Measurements from ENCODE around the gene TSHB.
A peak's percentile ranks its signal among the peaks of the same experiment; 100 is the strongest.

The TSHB gene

DNA sequence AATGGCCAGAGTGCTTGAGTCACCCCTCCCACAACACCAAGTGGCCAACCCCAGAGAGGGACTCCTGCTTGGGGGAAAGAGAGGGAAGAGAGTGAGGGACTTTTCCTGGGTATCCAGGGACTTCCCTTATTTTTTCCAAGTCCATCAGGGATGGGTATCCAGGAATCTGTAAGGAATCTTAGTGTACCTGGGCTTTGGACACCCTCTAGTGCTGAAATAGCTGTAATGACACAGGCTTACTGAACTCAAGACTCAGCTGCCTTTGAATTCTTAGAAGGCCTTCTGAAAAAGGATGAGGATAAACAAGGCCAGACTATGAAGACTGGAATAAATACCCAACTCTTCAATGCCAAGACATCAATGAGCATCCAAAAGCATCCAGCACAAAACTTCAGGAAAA is 12.0 kb downstream of the TSHB start:
- no peak overlapping the region for H3K27ac Mint-ChIP-seq
- ATAC-seq, result no peak

DNA sequence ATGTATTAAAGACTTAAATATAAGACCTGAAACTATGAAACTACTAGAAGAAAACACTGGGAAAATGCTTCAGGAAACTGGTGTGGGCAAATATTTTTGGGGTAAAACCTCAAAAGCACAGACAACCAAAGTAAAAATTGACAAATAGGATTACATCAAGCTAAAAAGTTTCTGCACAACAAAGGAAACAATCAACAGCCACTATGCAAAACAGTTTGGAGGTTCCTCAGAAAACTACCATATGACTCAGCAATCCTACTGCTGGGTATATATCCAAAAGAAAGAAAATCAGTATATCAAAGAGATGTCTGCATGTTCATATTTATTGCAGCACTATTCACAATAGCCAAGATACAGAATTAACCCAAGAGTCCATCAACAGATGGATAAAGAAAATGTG is 17.1 kb downstream of the TSHB start:
- Mint-ChIP-seq H3K27me3 (no peaks in the 10 kb centered on the region), H3K9me3 (peaks cover 8 to 9% of the 10 kb centered on the region in 2 donors), H3K27ac (no peak overlapping the region), H3K4me3 (no peak overlapping the region), H3K4me1 (peaks cover 6% of the 10 kb centered on the region)
- ATAC-seq, result no peak
- no peak for DNase-seq

More for the DNA sequence above, 12.0 kb downstream of the TSHB start:
- no peak for DNase-seq
- Mint-ChIP-seq H3K27me3 (no peaks in the 10 kb centered on the region), H3K4me1 (no peaks in the 10 kb centered on the region), H3K4me3 (no peak overlapping the region), H3K9me3 (peaks cover 8 to 9% of the 10 kb centered on the region in 2 donors)

DNA sequence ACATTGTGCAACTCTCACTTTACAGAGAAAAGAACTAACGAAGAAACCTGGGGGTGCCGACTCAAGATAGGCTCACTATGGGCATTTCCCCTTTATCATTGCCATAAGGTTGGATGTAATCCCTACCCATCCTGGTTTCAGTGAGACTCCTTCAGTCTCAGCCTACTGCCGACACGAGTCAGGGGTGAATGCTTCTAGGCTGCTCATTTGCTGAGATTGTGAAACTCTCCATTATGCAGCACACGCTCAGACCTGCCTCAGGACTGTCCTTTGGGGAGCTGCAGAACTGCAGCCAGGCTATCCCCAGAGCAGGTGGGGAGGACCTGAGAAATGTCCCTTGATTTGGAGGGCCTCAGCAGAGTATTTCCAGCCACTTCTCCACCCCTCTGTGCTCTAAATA is 22.2 kb downstream of the TSHB start:
- peak; percentile 31 for ATAC-seq
- no peak overlapping the region for H3K27ac Mint-ChIP-seq
- H3K9me3 Mint-ChIP-seq, result no peaks in the 10 kb centered on the region

DNA sequence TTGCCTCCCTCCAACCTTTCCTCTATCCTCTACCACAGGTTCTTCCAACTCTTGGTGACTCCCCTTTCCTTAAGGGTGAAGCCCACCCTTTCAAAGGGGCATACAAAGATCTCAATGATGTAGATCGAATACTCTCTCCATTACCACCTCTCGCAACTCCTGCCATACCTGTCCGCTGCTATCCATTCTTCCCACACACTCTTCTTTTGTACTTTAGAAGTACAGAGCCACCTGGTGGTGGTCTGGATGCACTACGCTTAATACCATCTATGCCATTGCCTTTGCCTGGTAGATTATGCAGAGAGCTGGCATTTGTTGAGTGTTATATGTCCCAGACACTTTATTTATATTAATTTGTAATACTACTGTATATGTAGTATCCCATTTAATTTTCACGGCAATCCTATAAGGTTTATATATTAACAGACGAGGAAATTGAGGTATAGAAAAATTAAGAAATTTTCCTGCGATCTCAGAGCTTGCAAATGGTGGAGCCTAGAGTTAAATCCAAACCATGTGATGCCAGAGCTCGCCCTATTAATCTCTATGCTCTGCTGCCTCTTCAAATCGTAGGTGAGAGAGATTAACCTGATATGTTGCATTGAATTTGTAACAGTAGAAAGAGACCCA is 22.9 kb downstream of the TSHB start:
- DNase-seq (peak; percentile 29 to 51), ATAC-seq (peak; percentile 81)
- Mint-ChIP-seq H3K4me1 (peaks cover 6% of the 10 kb centered on the region), H3K9me3 (no peaks in the 10 kb centered on the region), H3K27ac (no peak overlapping the region), H3K27me3 (no peaks in the 10 kb centered on the region), H3K4me3 (no peak overlapping the region)

More for the DNA sequence above, 22.2 kb downstream of the TSHB start:
- Mint-ChIP-seq H3K27me3 (no peaks in the 10 kb centered on the region), H3K4me3 (no peak overlapping the region), H3K4me1 (peaks cover 6% of the 10 kb centered on the region)
- no peak for DNase-seq

DNA sequence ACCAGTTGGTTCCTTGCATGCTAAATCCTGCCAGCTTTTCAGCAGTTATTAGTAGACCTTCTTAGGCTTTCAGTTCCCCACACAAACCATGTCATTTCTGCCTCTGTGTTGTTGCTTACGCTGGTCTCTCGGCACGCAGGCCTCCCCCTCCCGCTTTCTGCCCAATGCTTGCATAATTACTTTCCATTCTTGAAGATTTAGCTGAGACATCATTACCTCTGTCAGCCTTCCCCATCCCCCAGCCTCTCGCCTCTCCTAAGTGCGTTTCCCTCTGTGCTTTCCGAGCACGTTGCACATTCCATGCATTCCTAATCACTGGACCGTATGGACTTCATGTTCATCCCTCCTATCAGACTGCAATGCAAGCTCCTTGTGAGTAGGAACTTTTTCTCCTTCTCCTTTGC is 26.8 kb downstream of the TSHB start:
- Mint-ChIP-seq H3K9me3 (no peaks in the 10 kb centered on the region), H3K27ac (no peak overlapping the region), H3K4me1 (peaks cover 9% of the 10 kb centered on the region), H3K27me3 (no peaks in the 10 kb centered on the region), H3K4me3 (no peak overlapping the region)
- DNase-seq (no peak), ATAC-seq (no peak)

DNA sequence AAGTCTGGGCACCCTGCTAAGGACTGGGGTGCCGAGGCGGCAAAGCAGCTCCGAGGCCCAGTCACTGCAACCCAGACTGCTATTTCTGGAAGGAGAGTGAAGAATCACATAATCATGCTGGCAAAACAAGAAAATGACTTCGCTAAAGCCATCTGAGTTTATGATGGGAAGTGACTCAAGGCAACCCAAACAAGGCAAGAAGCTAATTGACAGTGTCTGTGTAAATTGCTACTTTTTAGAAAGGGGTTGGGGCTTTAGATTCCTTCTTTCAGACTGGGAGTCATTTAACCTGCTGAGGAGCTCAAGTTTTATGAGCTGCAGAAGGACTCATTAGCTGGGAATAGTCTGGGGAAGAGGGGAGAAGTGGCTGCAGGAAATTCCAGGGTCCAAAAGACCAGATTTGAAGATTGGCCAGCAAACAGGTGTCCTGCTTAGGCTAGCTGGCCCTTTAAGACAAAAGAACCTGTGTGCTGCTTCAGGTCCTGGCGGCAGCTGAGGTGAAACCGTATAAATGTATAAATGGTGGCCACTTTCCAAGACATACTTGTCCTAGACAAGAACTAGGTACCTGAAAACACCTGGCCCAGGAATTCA is 28.1 kb downstream of the TSHB start:
- Mint-ChIP-seq H3K4me1 (peaks cover 23% of the 10 kb centered on the region), H3K9me3 (no peaks in the 10 kb centered on the region), H3K27me3 (no peaks in the 10 kb centered on the region), H3K27ac (no peak overlapping the region), H3K4me3 (no peak overlapping the region)
- ATAC-seq (no peak), DNase-seq (no peak)

DNA sequence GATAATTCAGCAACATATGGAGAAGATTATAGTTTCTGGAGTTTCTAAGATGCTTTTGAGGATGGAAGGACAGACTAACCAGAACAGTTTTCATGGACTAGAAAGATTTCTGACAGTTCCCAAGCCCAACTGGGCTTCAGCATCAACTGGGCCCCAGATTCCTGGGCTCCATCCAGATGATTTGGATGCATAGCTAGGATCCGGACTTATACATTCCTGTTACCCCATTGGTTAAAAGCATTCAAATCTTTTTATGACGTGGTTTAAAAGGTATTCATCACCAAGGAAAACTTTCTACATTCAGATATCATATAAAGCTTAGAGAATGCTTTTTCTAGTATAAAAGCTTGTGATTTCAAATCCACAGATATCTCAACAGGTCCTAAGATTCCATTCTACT is 29.7 kb downstream of the TSHB start:
- no peak for DNase-seq
- Mint-ChIP-seq H3K4me1 (peaks cover 38% of the 10 kb centered on the region), H3K9me3 (no peaks in the 10 kb centered on the region), H3K4me3 (no peak overlapping the region), H3K27me3 (no peaks in the 10 kb centered on the region), H3K27ac (no peak overlapping the region)
- no peak for ATAC-seq

DNA sequence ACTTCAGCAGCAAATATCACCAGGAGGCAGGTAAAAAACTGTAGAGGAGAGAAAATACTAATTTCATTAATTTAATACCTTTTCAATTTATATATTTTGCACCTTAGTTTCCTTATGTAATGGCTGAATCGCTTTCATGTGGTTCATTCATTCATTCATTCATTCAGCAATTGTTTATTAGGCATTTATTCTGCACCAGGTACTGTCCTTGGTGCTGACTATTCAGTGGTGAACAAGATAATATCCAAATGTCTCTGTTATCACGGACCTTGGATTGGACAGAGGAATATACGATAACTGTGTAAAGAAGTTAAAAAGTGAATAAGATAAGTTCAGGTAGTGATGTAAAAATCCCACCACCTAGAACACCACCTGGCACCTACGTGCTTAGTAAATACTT is 30.9 kb downstream of the TSHB start:
- no peak for ATAC-seq
- Mint-ChIP-seq H3K4me3 (no peak overlapping the region), H3K4me1 (peaks cover 44% of the 10 kb centered on the region), H3K9me3 (no peaks in the 10 kb centered on the region), H3K27me3 (no peaks in the 10 kb centered on the region), H3K27ac (no peak overlapping the region)
- DNase-seq, result no peak

DNA sequence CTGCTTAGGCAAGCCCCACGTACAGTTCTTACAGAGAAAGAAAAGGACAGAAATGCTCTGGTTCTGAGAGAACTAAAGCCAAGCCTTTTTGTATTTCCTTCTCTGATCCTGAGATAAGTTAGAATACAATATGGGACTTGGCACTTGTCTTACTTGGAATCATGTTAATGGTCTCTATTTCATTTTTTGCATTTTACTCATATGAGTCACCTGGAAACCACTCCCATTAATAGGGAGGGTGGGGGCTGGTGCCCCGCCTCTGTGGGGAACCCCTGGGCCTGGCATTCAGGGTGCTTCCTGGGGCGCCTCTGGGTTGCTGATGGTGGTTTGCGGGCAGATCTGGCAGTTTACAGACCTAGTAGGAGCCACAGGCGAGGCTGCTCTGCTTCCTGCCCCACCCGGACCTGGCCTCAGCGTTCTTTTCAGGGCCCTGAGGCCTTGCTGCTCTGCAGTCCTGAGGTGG is 32.9 kb downstream of the TSHB start:
- DNase-seq (peak; percentile 88 to 95), ATAC-seq (peak; percentile 98)
- Mint-ChIP-seq H3K27ac (peak overlapping the region; percentile 97 to 99), H3K4me1 (peaks cover 44% of the 10 kb centered on the region), H3K4me3 (peak overlapping the region; percentile 52 to 67), H3K27me3 (no peaks in the 10 kb centered on the region), H3K9me3 (no peaks in the 10 kb centered on the region)

DNA sequence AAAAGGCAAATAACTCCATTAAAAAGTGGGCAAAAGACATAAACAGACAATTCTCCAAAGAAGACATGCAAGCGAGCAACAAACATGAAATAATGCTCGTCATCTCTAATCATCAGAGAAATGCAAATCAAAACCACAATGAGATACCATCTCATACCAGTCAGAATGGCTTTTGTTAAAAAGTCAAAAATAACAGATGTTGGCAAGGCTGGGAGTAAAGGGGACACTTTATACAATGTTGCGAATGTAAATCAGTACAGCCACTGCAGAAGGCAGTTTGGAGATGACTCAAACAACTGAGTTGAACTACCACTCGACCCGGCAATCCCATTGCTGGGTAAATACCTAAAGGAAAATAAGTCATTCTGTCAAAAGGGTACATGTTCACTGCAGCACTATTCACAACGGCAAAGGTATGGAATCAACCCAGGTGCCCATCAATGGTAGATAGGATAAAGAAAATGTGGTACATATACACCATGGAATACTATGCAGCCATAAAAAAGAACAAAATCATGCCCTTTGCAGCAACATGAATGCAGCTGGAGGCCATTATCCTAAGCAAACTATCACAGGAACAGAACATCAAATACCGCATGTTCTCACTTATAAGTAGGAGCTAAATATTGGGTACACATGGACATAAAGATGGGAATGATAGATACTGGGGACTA is 33.7 kb downstream of the TSHB start:
- peaks cover 44% of the 10 kb centered on the region for H3K4me1 Mint-ChIP-seq
- no peaks in the 10 kb centered on the region for H3K27me3 Mint-ChIP-seq
- H3K27ac Mint-ChIP-seq, result peak overlapping the region; percentile 97 to 99
- DNase-seq (peak; percentile 24 to 50), ATAC-seq (peak; percentile 71)
- peak overlapping the region; percentile 52 to 67 for H3K4me3 Mint-ChIP-seq
- no peaks in the 10 kb centered on the region for H3K9me3 Mint-ChIP-seq

DNA sequence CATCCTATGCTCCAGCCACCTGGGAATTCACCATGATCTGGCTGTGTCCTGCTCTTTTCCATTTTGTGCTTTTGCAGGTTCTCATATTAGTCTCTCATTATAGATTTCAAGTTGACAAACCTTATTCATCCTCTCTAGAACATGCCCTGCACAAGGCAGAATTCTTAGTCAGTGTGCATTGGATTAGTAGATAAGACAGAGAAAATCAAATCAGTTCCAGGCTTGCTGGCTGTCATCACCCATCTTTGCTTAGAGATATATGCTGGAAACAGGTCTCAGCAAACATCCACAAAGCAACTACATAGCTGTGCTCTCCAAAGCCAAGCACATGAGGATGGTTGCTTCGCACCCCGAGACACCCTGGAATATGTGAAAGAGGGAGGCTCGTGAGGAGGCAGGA is 34.8 kb downstream of the TSHB start:
- DNase-seq (no peak), ATAC-seq (no peak)
- Mint-ChIP-seq H3K4me1 (peaks cover 54% of the 10 kb centered on the region), H3K9me3 (no peaks in the 10 kb centered on the region), H3K4me3 (no peak overlapping the region), H3K27me3 (no peaks in the 10 kb centered on the region), H3K27ac (no peak overlapping the region)

DNA sequence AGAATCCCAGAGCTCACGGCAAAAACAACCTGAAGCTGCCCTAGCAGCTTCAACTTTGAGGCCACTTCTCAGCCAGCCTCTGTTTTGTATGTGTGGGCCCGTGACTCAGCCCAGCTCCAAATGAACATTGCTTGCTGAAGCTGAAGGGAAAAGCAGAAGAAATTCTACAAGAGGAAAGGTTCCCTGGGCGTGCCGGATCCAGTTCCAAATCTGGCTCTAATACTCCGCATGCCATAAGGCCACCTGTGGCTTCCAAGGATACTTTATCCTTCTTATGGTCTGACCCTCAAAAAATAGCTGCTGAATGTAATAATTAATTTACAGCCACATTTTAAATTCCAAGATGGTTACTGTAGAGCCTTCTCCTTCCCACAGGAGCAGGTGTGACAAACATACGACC is 35.4 kb downstream of the TSHB start:
- H3K27ac Mint-ChIP-seq, result no peak overlapping the region
- ATAC-seq, result no peak
- H3K27me3 Mint-ChIP-seq, result no peaks in the 10 kb centered on the region
- no peaks in the 10 kb centered on the region for H3K9me3 Mint-ChIP-seq
- H3K4me3 Mint-ChIP-seq, result no peak overlapping the region
- no peak for DNase-seq
- peaks cover 60% of the 10 kb centered on the region for H3K4me1 Mint-ChIP-seq

DNA sequence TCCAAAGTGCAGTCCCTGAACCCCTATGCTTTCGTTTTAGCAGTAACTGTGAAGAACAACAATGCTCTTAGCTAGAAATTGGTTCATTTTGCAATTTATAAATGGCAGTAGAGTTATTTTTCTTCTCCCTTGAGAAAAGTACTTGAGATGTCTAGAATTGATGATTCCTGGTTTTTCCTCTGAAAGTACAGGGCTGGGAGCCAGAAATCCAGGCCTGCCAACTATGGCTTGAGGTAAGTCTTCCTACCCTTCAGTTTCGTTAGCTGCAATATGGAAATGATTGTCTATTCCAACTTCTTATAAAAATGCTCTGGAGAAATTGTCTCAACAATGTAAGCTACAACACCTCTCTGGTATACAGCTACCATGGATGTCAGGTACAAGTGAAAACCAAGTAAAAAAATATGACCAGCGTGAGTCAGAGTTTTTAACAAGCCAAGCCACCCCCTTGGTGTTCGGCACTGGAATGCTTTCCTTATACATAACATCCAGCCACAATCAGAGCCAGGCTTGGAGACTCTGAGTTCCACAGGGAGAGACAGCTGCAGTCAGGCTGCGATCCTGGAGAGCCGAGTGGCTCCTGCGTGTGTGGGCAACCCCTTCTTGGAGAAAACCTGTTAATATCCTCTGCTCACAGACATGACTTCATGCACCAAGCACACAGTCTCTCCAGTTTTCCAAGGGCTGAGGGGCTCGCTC is 37.7 kb downstream of the TSHB start:
- no peaks in the 10 kb centered on the region for H3K9me3 Mint-ChIP-seq
- H3K27me3 Mint-ChIP-seq, result no peaks in the 10 kb centered on the region
- peaks cover 64% of the 10 kb centered on the region for H3K4me1 Mint-ChIP-seq
- DNase-seq (no peak), ATAC-seq (no peak)
- H3K4me3 Mint-ChIP-seq, result no peak overlapping the region
- H3K27ac Mint-ChIP-seq, result no peak overlapping the region

DNA sequence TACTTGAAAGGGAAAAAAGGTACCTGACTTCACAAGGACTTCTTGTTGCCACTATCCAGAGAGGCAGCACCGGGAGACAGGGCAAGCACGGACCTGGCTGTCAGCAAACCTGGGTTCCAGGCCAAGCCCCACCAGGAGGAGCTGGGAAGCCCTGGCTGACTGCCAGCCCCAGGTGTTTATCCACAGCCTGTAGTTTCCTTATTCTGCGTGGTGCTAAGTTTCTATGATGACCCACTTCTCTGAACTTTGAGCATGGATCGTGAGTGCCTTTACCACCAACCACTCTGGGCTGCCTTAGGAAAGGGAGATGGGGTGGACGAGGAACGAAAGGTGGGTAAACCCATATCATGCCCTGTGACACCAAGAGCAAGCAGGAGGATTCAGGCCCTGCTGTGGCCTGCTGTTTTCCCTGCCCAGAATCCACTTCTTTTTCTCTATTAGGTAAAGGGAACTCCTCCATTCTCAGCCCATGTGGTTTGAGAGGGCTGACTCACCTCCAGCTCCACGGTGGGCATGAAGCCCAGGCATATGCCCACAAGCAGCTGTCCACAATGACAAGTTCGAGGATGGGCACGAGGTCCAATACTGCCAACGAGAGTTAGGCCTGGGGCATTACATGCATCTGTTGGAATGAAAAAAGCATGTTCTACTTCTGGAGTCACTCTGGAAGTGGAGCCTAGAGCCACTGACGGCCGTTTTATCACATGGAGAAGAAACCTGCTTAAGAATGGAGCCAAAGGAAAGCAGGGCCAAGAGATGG is 39.4 kb downstream of the TSHB start:
- no peak for ATAC-seq
- peaks cover 64% of the 10 kb centered on the region for H3K4me1 Mint-ChIP-seq
- no peaks in the 10 kb centered on the region for H3K27me3 Mint-ChIP-seq
- DNase-seq, result no peak
- H3K27ac Mint-ChIP-seq, result peak overlapping the region in 1 of 2 donors; percentile 85
- no peak overlapping the region for H3K4me3 Mint-ChIP-seq
- H3K9me3 Mint-ChIP-seq, result no peaks in the 10 kb centered on the region

DNA sequence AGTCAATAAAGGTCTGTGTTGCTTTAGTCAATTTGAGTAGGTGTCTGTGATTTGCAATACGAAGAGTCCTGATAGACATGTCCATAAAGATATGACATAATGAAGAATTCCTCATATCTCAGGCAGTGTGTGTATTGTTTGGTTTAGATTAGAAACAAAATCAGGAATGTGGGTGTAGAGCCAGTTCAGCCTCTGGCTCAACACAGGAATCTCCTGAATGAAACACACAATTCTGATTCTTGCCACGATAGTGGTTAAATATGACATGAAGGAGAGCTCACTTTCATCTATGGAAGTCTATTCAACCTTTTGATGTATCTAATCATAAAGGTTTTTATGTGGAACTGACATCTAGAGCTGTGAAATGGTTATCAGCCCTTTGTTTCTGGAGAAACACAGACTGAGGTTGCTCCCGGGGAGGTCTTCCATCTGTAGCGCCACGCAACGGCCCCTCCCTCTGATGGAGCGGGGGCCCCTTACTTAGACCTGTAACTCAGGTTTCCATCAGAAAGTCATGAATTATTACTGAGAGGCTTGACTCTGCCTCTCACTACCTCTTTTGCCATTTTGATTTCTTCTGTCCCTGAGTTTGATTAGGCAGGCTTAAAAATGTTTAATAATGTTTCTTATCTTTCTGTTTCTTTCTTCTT is 40.2 kb downstream of the TSHB start:
- DNase-seq, result no peak
- Mint-ChIP-seq H3K9me3 (no peaks in the 10 kb centered on the region), H3K27ac (no peak overlapping the region), H3K4me1 (peaks cover 64% of the 10 kb centered on the region), H3K4me3 (no peak overlapping the region), H3K27me3 (no peaks in the 10 kb centered on the region)
- ATAC-seq, result no peak
